ENCODE data around the gene RNASE2.

The RNASE2 gene

GRCh38 chr14:20971705-20972021, 16.4 kb downstream of the RNASE2 start:
- TF ChIP-seq TAF1 (IDR thresholded peaks at IDR 0.05; ENCODE audit: borderline replicate concordance, insufficient read depth, low read length), result no peak
- TF ChIP-seq POLR2AphosphoS5 (IDR thresholded peaks at IDR 0.05; ENCODE audit: low read depth, low read length), result no peak
- no peak for TF ChIP-seq FOXP2 (optimal IDR thresholded peaks at IDR 0.05; ENCODE audit: borderline replicate concordance, extremely low read depth, extremely low read length, insufficient read depth)
- no peak for TF ChIP-seq SIN3A (IDR thresholded peaks at IDR 0.05; ENCODE audit: borderline replicate concordance, insufficient read depth, low read length)
- TF ChIP-seq REST (IDR thresholded peaks at IDR 0.05; ENCODE audit: insufficient read depth in 1 of 2, low read depth in 2 of 2, low read length in 2 of 2), result no peak

GRCh38 chr14:20973501-20973900, 18.2 kb downstream of the RNASE2 start:
- no peak for TF ChIP-seq TAF1 (IDR thresholded peaks at IDR 0.05; ENCODE audit: borderline replicate concordance, insufficient read depth, low read length)
- TF ChIP-seq REST (IDR thresholded peaks at IDR 0.05; ENCODE audit: insufficient read depth in 1 of 2, low read depth in 2 of 2, low read length in 2 of 2), result no peak
- no peak for TF ChIP-seq POLR2AphosphoS5 (IDR thresholded peaks at IDR 0.05; ENCODE audit: low read depth, low read length)
- TF ChIP-seq SIN3A (IDR thresholded peaks at IDR 0.05; ENCODE audit: borderline replicate concordance, insufficient read depth, low read length), result no peak

GRCh38 chr14:20976291-20976690, 21.0 kb downstream of the RNASE2 start:
- TF ChIP-seq TAF1 (IDR thresholded peaks at IDR 0.05; ENCODE audit: borderline replicate concordance, insufficient read depth, low read length) (no peak), REST (IDR thresholded peaks at IDR 0.05; ENCODE audit: insufficient read depth in 1 of 2, low read depth in 2 of 2, low read length in 2 of 2) (no peak), FOXP2 (optimal IDR thresholded peaks at IDR 0.05; ENCODE audit: borderline replicate concordance, extremely low read depth, extremely low read length, insufficient read depth) (no peak), SIN3A (IDR thresholded peaks at IDR 0.05; ENCODE audit: borderline replicate concordance, insufficient read depth, low read length) (no peak), POLR2AphosphoS5 (IDR thresholded peaks at IDR 0.05; ENCODE audit: low read depth, low read length) (no peak)

GRCh38 chr14:20978687-20979086, 23.4 kb downstream of the RNASE2 start:
- no peak for TF ChIP-seq SIN3A (IDR thresholded peaks at IDR 0.05; ENCODE audit: borderline replicate concordance, insufficient read depth, low read length)
- no peak for TF ChIP-seq FOXP2 (optimal IDR thresholded peaks at IDR 0.05; ENCODE audit: borderline replicate concordance, extremely low read depth, extremely low read length, insufficient read depth)
- no peak for TF ChIP-seq POLR2AphosphoS5 (IDR thresholded peaks at IDR 0.05; ENCODE audit: low read depth, low read length)
- no peak for TF ChIP-seq TAF1 (IDR thresholded peaks at IDR 0.05; ENCODE audit: borderline replicate concordance, insufficient read depth, low read length)
- no peak for TF ChIP-seq REST (IDR thresholded peaks at IDR 0.05; ENCODE audit: insufficient read depth in 1 of 2, low read depth in 2 of 2, low read length in 2 of 2)

- TF ChIP-seq REST (IDR thresholded peaks at IDR 0.05; ENCODE audit: insufficient read depth in 1 of 2, low read depth in 2 of 2, low read length in 2 of 2) (no peak), SIN3A (IDR thresholded peaks at IDR 0.05; ENCODE audit: borderline replicate concordance, insufficient read depth, low read length) (no peak), TAF1 (IDR thresholded peaks at IDR 0.05; ENCODE audit: borderline replicate concordance, insufficient read depth, low read length) (no peak), FOXP2 (optimal IDR thresholded peaks at IDR 0.05; ENCODE audit: borderline replicate concordance, extremely low read depth, extremely low read length, insufficient read depth) (no peak), POLR2AphosphoS5 (IDR thresholded peaks at IDR 0.05; ENCODE audit: low read depth, low read length) (no peak)
Observed at GRCh38 chr14:20980906-20981305, 25.6 kb downstream of the RNASE2 start.

Measured in PFSK-1 (cell line).